IMR-90 (cell line): ENCODE measurements around the gene ATG10. TPM values are rescaled to one million over a fixed set of nuclear protein-coding genes. Genes with fewer than 3 reads are reported as not detected.
A peak's percentile ranks its signal among the peaks of the same experiment; 100 is the strongest.

Experiments used
- ATAC-seq: fragments of 200-7000 bp; cut with Tn5 transposase; 2 replicates; pipeline ENCODE4 v1.9.1; 2020; ENCODE audit warnings: low read depth, mild to moderate bottlenecking, moderate library complexity
- BruUV-seq: library from RNA; stranded (reverse); fragments of 400-500 nt; replicated peaks from 2 replicates; lab custom pipeline; 2021; lab: Mats Ljungman, UMichigan
- CTCF ChIA-PET: fragments of 300-600 bp; formaldehyde crosslinking; extraction: SDS; loops from one replicate; lab custom pipeline; 2021; ENCODE audit warnings: antibody characterized with exemption; lab: Yijun Ruan, JAX
- POLR2A ChIA-PET: fragments of 300-600 bp; sonication (Branson Sonifier 250); formaldehyde crosslinking; loops from one replicate; lab custom pipeline; 2022; ENCODE audit warnings: antibody characterized with exemption; ENCODE audit not compliant: unreplicated experiment; lab: Charles Lee
- DNase-seq: peaks from one replicate; pipeline ENCODE4 v3.0.0; 2013
- H2AFZ ChIP-seq: replicated peaks from 2 replicates; pipeline ENCODE3; 2013; ENCODE audit warnings: low read length, mild to moderate bottlenecking; ENCODE audit not compliant: poor library complexity
- H2AK5ac ChIP-seq: 2 replicates; pipeline ENCODE4 v1.6.1; 2013; ENCODE audit warnings: low read depth, low read length, inconsistent platforms
- H2AK9ac ChIP-seq: replicated peaks from 2 replicates; pipeline ENCODE3; 2013; ENCODE audit warnings: mild to moderate bottlenecking, low read depth, low read length, moderate library complexity; ENCODE audit not compliant: poor library complexity
- H2BK120ac ChIP-seq: 2 replicates; pipeline ENCODE4 v1.6.1; 2013; ENCODE audit warnings: low read depth, low read length, inconsistent platforms
- H2BK15ac ChIP-seq: 3 replicates; pipeline ENCODE4 v1.6.1; 2013; ENCODE audit warnings: low read depth, low read length, inconsistent platforms
- H2BK20ac ChIP-seq: 2 replicates; pipeline ENCODE4 v1.6.1; 2013; ENCODE audit warnings: low read depth, mild to moderate bottlenecking, inconsistent platforms, low read length, moderate library complexity
- H2BK5ac ChIP-seq: 2 replicates; pipeline ENCODE4 v1.6.1; 2013; ENCODE audit warnings: mild to moderate bottlenecking, low read depth, low read length, inconsistent platforms; ENCODE audit not compliant: poor library complexity, severe bottlenecking
- H3K14ac ChIP-seq: replicated peaks from 2 replicates; pipeline ENCODE4 v1.6.1; 2013; ENCODE audit warnings: low read depth, low read length, inconsistent platforms
- H3K18ac ChIP-seq: 2 replicates; pipeline ENCODE4 v1.6.1; 2013; ENCODE audit warnings: low read depth, low read length, control low read depth
- H3K23ac ChIP-seq: 2 replicates; pipeline ENCODE4 v1.6.1; 2013; ENCODE audit warnings: low read depth, low read length, inconsistent platforms
- H3K27ac ChIP-seq: 2 replicates; pipeline ENCODE4 v1.5.1; 2013; ENCODE audit warnings: mild to moderate bottlenecking, control low read depth, low read length; ENCODE audit not compliant: insufficient read depth
- H3K27me3 ChIP-seq: 2 replicates; pipeline ENCODE4 v1.6.1; 2013; ENCODE audit warnings: low read length; ENCODE audit not compliant: control insufficient read depth, insufficient read depth
- H3K36me3 ChIP-seq: 2 replicates; pipeline ENCODE4 v1.6.1; 2013; ENCODE audit warnings: low read length, mixed read lengths; ENCODE audit not compliant: control insufficient read depth, insufficient read depth
- H3K4ac ChIP-seq: 2 replicates; pipeline ENCODE4 v1.6.1; 2013; ENCODE audit warnings: low read depth, low read length, inconsistent platforms
- H3K4me1 ChIP-seq: 2 replicates; pipeline ENCODE4 v1.6.1; 2013; ENCODE audit warnings: low read length, mixed read lengths; ENCODE audit not compliant: control insufficient read depth, insufficient read depth
- H3K4me2 ChIP-seq: 2 replicates; pipeline ENCODE4 v1.6.1; 2013; ENCODE audit warnings: low read depth, mild to moderate bottlenecking, control low read depth, low read length, moderate library complexity
- H3K4me3 ChIP-seq: 2 replicates; pipeline ENCODE4 v1.5.1; 2013; ENCODE audit warnings: low read depth, mild to moderate bottlenecking, control low read depth, low read length, moderate library complexity; ENCODE audit not compliant: insufficient read depth
- H3K56ac ChIP-seq: 2 replicates; pipeline ENCODE4 v1.6.1; 2013; ENCODE audit warnings: low read length, inconsistent platforms; ENCODE audit not compliant: insufficient read depth; ENCODE audit errors: extremely low read depth
- H3K79me1 ChIP-seq, 2 experiments: 2 replicates each; pipeline ENCODE4 v1.6.1; 2013; ENCODE audit warnings: low read length in 2 of 2, inconsistent platforms in 1 of 2, low read depth in 1 of 2
- H3K9ac ChIP-seq: 2 replicates; pipeline ENCODE4 v1.6.1; 2013; ENCODE audit warnings: low read depth, low read length, control low read depth
- H3K9me1 ChIP-seq: 2 replicates; pipeline ENCODE4 v1.6.1; 2013; ENCODE audit warnings: low read length, inconsistent platforms; ENCODE audit not compliant: insufficient read depth
- H3K9me3 ChIP-seq: 2 replicates; pipeline ENCODE4 v1.6.1; 2013; ENCODE audit warnings: low read length; ENCODE audit not compliant: control insufficient read depth, insufficient read depth
- H4K20me1 ChIP-seq: 2 replicates; pipeline ENCODE4 v1.6.1; 2013; ENCODE audit warnings: low read length, inconsistent platforms; ENCODE audit not compliant: insufficient read depth
- H4K5ac ChIP-seq: 2 replicates; pipeline ENCODE4 v1.6.1; 2013; ENCODE audit warnings: mild to moderate bottlenecking, low read depth, low read length, control low read depth
- H4K8ac ChIP-seq, 2 experiments: 2 replicates each; pipeline ENCODE4 v1.6.1; 2013; ENCODE audit warnings: low read depth in 2 of 2, low read length in 2 of 2, control low read depth in 1 of 2, inconsistent platforms in 1 of 2
- H4K91ac ChIP-seq: 2 replicates; pipeline ENCODE4 v1.6.1; 2013; ENCODE audit warnings: low read depth, low read length, inconsistent platforms; ENCODE audit not compliant: insufficient read depth
- CEBPB ChIP-seq: IDR thresholded peaks from 2 replicates; pipeline ENCODE4 v1.6.1; 2012; ENCODE audit warnings: low read depth, low read length, improper control_type of control experiment
- CHD1 ChIP-seq: IDR thresholded peaks from 2 replicates; pipeline ENCODE4 v1.6.1; 2012; ENCODE audit warnings: low read depth, low read length, improper control_type of control experiment
- CTCF ChIP-seq: conservative IDR thresholded peaks from 2 replicates; pipeline ENCODE4 v1.5.1; 2012; ENCODE audit warnings: mild to moderate bottlenecking, low read depth, low read length, improper control_type of control experiment
- ELK1 ChIP-seq: fragments of 150-350 bp; IDR thresholded peaks from 2 replicates; pipeline ENCODE4 v1.6.1; 2016; ENCODE audit warnings: low read depth, mild to moderate bottlenecking, low read length, moderate library complexity, borderline replicate concordance
- FOS ChIP-seq: fragments of 150-350 bp; IDR thresholded peaks from 2 replicates; pipeline ENCODE4 v1.6.1; 2016; ENCODE audit warnings: low read depth, low read length
- MAFK ChIP-seq: IDR thresholded peaks from 2 replicates; pipeline ENCODE4 v1.6.1; 2012; ENCODE audit warnings: low read depth, low read length, improper control_type of control experiment
- MAZ ChIP-seq: IDR thresholded peaks from 2 replicates; pipeline ENCODE4 v1.6.1; 2012; ENCODE audit warnings: low read depth, mild to moderate bottlenecking, low read length, improper control_type of control experiment, moderate library complexity, borderline replicate concordance
- NFE2L2 ChIP-seq: fragments of 150-350 bp; IDR thresholded peaks from 2 replicates; pipeline ENCODE4 v1.6.1; 2016; ENCODE audit warnings: low read depth, mild to moderate bottlenecking, low read length
- POLR2A ChIP-seq: IDR thresholded peaks from 2 replicates; pipeline ENCODE4 v1.6.1; 2012; ENCODE audit warnings: mild to moderate bottlenecking, low read depth, low read length
- RAD21 ChIP-seq: IDR thresholded peaks from 2 replicates; pipeline ENCODE4 v1.6.1; 2012; ENCODE audit warnings: low read length, improper control_type of control experiment
- RCOR1 ChIP-seq: IDR thresholded peaks from 2 replicates; pipeline ENCODE4 v1.6.1; 2012; ENCODE audit warnings: mild to moderate bottlenecking, low read length, improper control_type of control experiment; ENCODE audit not compliant: insufficient replicate concordance
- RFX5 ChIP-seq: IDR thresholded peaks from 2 replicates; pipeline ENCODE4 v1.8.0; 2012; ENCODE audit warnings: low read depth, mild to moderate bottlenecking, low read length, moderate library complexity
- USF2 ChIP-seq: fragments of 150-350 bp; IDR thresholded peaks from 2 replicates; pipeline ENCODE4 v1.6.1; 2017; ENCODE audit warnings: mild to moderate bottlenecking, antibody characterized with exemption, low read length, low read depth
- WGBS, 2 experiments: methylation state at CpG; one replicate each; pipeline versions ENCODE4 v1.1.5 to v1.1.7; 2013; ENCODE audit warnings: missing lambda C conversion rate in 2 of 2; ENCODE audit not compliant: insufficient read length in 1 of 2; ENCODE audit errors: extremely low coverage in 2 of 2; 5-methylcytosine and 5-hydroxymethylcytosine counted together
- dilution Hi-C: fragments of 300-500 bp; cut with HindIII; formaldehyde crosslinking; loops from one replicate; pipeline ENCODE4 v1.14.3; 2018; ENCODE audit warnings: low sequenced_read_pairs; ENCODE audit not compliant: unreplicated experiment
- in situ Hi-C: fragments of 300-500 bp; cut with MboI; formaldehyde crosslinking; loops from 3 replicates; pipeline ENCODE4 v1.14.3; 2019; ENCODE audit warnings: low sequenced_read_pairs, inconsistent platforms, mixed read lengths
- intact Hi-C: fragments of 100-400 bp; cut with micrococcal nuclease; formaldehyde crosslinking; loops from 2 replicates; pipeline ENCODE4 v1.10.0; 2022
- polyA plus RNA-seq, 3 experiments: library from polyadenylated mRNA; depleted of rRNA; stranded (reverse); fragments of >200 nt; gene quantifications; 2 replicates each; pipeline ENCODE4 v1.2.3, GENCODE V29; 2012; ENCODE audit warnings: low replicate concordance in 1 of 3
- total RNA-seq: library from RNA; depleted of rRNA; stranded (reverse); fragments of >200 nt; gene quantifications from 2 replicates; pipeline ENCODE4 v1.2.3, GENCODE V29; 2012

Gene ATG10
- total and polyA plus RNA-seq, 2 of the 4 experiments (the other 2 are of a cell fraction), result 3.4 to 8.1 TPM

GRCh38 chr5:82211855-82212572, 240.2 kb downstream of the ATG10 start:
- H3K23ac ChIP-seq, result no peak overlapping the region
- no peaks in the 10 kb centered on the region for H3K9me1 ChIP-seq
- ATAC-seq (no peak), DNase-seq (no peak)
- CTCF ChIA-PET, result interaction anchor here (0.7 to 0.9 kb wide), 2 partner anchors 10 to 353 kb away, joined by 3 read pairs; no protein-coding TSS in a partner anchor
- no peak overlapping the region for H3K56ac ChIP-seq
- no peak overlapping the region for H2AFZ ChIP-seq
- no peak overlapping the region for H4K8ac ChIP-seq
- H2BK15ac ChIP-seq, result no peak overlapping the region
- no peak overlapping the region for H3K18ac ChIP-seq
- H3K79me1 ChIP-seq, result no peaks in the 10 kb centered on the region
- no peak overlapping the region for H2BK20ac ChIP-seq
- H2AK9ac ChIP-seq, result no peak overlapping the region
- intact Hi-C loops, result no loop called here
- in situ Hi-C loops, result no loop called here
- TF ChIP-seq MAFK (no peak), CEBPB (0 out of 2 replicates have a peak, but pooled peaks have one; percentile 3), MAZ (no peak), RFX5 (no peak), RAD21 (no peak), ELK1 (no peak), CTCF (no peak), USF2 (no peak), RCOR1 (no peak), CHD1 (no peak), POLR2A (no peak), FOS (no peak), NFE2L2 (peak; percentile 79)
- POLR2A ChIA-PET, result no interaction called here
- H3K4me3 ChIP-seq, result no peak overlapping the region
- no peak overlapping the region for H3K4me2 ChIP-seq
- H4K91ac ChIP-seq, result no peak overlapping the region
- no peak overlapping the region for H3K14ac ChIP-seq
- H4K20me1 ChIP-seq, result no peaks in the 10 kb centered on the region
- WGBS, 2 experiments, result no CpG with 5 or more reads among the region's 1 CpG
- dilution Hi-C loops, result no loop called here
- H3K9me3 ChIP-seq, result no peaks in the 10 kb centered on the region
- H3K4me1 ChIP-seq, result no peaks in the 10 kb centered on the region
- H3K36me3 ChIP-seq, result no peaks in the 10 kb centered on the region
- no TSS peak for BruUV-seq
- H3K27ac ChIP-seq, result no peak overlapping the region
- H3K9ac ChIP-seq, result no peak overlapping the region
- no peak overlapping the region for H3K4ac ChIP-seq
- H2AK5ac ChIP-seq, result no peak overlapping the region
- H2BK120ac ChIP-seq, result no peak overlapping the region
- no peak overlapping the region for H2BK5ac ChIP-seq
- no peaks in the 10 kb centered on the region for H3K27me3 ChIP-seq
- H4K5ac ChIP-seq, result no peak overlapping the region
